Activated T-cell treated with anti-CD3 and anti-CD28 coated beads, Interleukin-2, amount 50 U/mL, for 4 hours (primary cell): ENCODE results near the gene SPSB1. TPM values are rescaled to one million over a fixed set of nuclear protein-coding genes. Genes with fewer than 3 reads are reported as not detected.

Source experiments
- ATAC-seq, 2 donors: fragments of 200-7000 bp; cut with Tn5 transposase; one replicate each; pipeline ENCODE4 v1.10.0; 2021
- DNase-seq: peaks from one replicate; pipeline ENCODE4 v3.0.0-alpha.2; 2020
- H3K27me3 Mint-ChIP-seq: one replicate; pipeline ENCODE4 v1.8.0; 2021; ENCODE audit warnings: low read depth, mixed read lengths
- H3K36me3 Mint-ChIP-seq: one replicate; pipeline ENCODE4 v1.8.0; 2022; ENCODE audit warnings: mixed read lengths; ENCODE audit not compliant: insufficient read depth
- H3K4me1 Mint-ChIP-seq: one replicate; pipeline ENCODE4 v1.8.0; 2021; ENCODE audit warnings: low read depth, mixed read lengths
- H3K4me3 Mint-ChIP-seq: one replicate; pipeline ENCODE4 v1.8.0; 2021; ENCODE audit warnings: mild to moderate bottlenecking, moderate library complexity, mixed read lengths
- H3K9me3 Mint-ChIP-seq: one replicate; pipeline ENCODE4 v1.8.0; 2021; ENCODE audit warnings: mixed read lengths
- total RNA-seq, 3 donors: library from RNA; stranded (reverse); gene quantifications; one replicate each; pipeline ENCODE4 v1.2.1, GENCODE V29; 2021

The SPSB1 gene
- total RNA-seq, 3 donors from 2014 or later = 2.3 to 3.8 (median 3.0) TPM

DNA sequence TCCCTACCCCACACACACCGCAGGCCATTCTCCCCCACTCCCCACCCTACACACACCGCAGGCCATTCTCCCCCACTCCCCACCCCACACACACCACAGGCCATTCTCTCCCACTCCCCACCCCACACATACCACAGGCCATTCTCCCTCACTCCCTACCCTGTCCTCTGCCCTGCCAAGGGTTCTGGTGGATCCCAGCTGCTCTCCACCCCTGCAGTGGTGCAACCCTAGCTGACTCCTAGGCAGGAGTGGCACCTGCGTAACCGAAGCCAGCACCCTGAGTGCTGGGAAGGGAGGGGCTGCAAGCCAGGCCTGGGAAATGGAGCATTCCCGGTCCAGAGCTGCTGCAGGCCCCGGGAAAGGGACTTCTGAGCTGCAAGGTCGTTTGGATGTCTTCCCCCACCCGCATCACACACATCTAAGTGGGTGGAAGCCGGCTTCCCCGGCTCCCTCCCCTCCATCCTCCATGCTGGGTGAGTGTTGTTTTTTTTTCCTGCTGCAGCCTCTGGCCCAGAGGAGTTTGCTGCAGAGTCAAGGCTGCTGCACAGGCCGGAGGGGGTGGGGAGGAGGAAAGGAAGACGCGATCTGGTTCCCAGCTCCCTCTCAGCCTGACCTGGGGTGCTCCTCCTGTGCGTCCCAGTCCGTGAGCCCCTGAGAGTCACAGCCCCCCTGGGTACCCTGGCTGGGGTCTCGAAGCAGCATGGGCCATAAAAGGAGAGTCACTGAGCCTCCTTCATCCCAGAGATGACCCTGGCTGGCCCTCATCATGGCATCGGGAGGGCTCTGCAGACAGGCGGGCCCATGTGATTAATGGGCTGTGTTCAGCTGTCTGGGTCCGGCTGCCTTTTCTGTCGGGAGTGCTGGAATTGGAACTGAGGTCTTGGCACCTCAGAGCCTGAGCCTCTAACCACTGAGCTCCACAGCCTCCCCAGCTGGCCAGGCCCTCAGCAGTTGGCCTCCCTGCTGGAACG, 42.0 kb upstream of the SPSB1 start:
- H3K4me3 Mint-ChIP-seq = no peak overlapping the region
- H3K36me3 Mint-ChIP-seq = peaks cover 16% of the 10 kb centered on the region
- no peaks in the 10 kb centered on the region for H3K9me3 Mint-ChIP-seq
- no peak for DNase-seq
- H3K27me3 Mint-ChIP-seq = no peaks in the 10 kb centered on the region
- ATAC-seq = no peak
- peaks cover 7% of the 10 kb centered on the region for H3K4me1 Mint-ChIP-seq

DNA sequence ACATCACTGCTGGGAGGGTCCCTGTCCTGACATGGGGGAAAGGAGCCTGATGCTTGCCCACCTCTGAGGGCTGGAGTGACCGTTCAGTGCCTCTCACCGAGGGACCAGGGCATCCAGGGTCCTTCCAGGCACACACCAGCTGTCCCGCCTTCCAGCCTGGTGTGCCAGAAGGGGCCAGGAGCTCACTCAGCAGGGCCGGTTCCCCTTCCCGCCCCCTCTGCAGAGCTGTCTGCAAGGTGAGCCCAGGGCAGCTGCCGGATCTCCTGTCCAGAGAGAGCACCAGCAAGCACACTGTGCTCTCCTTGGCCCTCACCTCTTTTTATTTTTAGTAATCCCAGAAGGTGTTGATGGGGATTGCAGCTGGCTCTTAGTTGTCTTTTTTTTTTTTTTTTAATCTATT, 41.2 kb upstream of the SPSB1 start:
- Mint-ChIP-seq H3K36me3 (peaks cover 12% of the 10 kb centered on the region), H3K9me3 (no peaks in the 10 kb centered on the region), H3K4me1 (peaks cover 7% of the 10 kb centered on the region), H3K27me3 (no peaks in the 10 kb centered on the region), H3K4me3 (no peak overlapping the region)
- DNase-seq = no peak
- ATAC-seq = no peak

DNA sequence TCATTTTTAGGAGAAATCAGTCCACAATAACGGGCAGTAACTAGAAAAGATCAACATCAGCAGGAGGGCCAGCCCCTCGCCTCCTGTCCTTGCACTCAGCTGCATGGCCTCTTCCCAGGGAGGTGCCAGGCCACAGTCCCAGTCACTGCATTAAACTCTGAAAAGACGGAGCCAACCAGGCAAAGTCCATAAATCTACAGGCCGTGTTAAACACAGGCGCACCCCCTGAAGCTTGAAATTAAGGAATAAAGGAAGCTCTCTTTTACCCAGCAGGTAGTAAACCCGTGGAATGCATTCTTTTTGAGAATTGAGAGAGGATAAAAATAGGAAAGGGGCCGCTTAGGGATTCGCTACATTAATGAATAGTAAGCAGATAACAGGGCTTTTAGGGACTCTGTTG, 39.7 kb upstream of the SPSB1 start:
- no peaks in the 10 kb centered on the region for H3K27me3 Mint-ChIP-seq
- no peaks in the 10 kb centered on the region for H3K9me3 Mint-ChIP-seq
- no peak overlapping the region for H3K4me3 Mint-ChIP-seq
- peaks cover 13% of the 10 kb centered on the region for H3K36me3 Mint-ChIP-seq
- H3K4me1 Mint-ChIP-seq = peaks cover 9% of the 10 kb centered on the region
- DNase-seq (no peak), ATAC-seq (no peak)

DNA sequence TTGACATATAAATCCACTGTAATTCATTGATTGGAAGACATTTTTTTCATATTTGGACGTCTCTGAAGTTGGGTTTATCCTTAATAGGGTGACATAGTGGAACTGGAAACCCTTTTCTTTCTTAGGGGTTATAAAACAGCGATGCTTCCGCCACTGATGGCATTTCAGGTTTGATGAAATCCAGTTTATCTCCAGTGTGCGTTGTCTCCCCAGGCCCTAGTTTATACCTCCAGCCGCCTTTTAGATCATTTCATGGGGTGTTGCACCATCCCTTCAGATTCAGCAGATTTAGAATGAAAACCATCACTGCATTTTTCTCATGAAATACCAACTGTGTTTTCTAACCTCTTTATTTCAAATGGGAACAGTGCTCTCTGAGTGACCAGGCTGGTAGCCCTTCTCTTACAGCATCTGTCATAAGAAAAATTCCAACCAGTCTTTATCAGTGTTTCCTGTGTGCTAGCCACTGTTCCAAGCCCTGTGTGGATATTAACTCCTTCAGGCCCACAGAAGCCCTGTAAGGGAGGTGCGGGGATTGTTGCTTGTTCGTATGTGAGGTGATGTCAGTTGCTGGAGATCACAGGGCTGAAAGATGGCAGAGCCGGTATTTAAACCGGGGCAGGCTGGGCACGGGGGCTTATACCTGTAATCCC, 39.1 kb upstream of the SPSB1 start:
- H3K9me3 Mint-ChIP-seq = no peaks in the 10 kb centered on the region
- H3K4me1 Mint-ChIP-seq = peaks cover 13% of the 10 kb centered on the region
- DNase-seq (no peak), ATAC-seq (no peak)
- peaks cover 16% of the 10 kb centered on the region for H3K36me3 Mint-ChIP-seq
- no peaks in the 10 kb centered on the region for H3K27me3 Mint-ChIP-seq
- H3K4me3 Mint-ChIP-seq = no peak overlapping the region

DNA sequence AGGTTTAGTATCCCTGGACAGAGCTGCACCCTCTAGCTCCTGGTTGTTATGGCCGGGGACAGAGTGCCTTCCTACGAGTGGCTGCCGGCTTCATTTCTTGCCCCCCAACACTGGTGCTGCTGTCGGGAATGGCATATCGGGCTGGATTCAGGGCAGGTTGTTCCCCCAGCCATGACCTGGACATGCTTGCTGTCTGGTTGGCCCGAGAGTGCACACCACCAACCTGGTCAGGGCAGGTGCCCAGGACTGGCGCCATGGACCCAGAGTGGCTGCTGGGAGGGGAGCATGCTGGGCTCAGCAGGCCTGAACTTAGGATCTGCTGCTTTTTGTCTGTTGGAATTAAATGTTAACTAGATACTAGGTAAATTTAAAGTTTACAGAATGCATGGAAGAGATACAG, 36.4 kb upstream of the SPSB1 start:
- Mint-ChIP-seq H3K27me3 (no peaks in the 10 kb centered on the region), H3K9me3 (no peaks in the 10 kb centered on the region), H3K36me3 (peaks cover 15% of the 10 kb centered on the region), H3K4me3 (no peak overlapping the region), H3K4me1 (peaks cover 24% of the 10 kb centered on the region)
- no peak for ATAC-seq
- no peak for DNase-seq

DNA sequence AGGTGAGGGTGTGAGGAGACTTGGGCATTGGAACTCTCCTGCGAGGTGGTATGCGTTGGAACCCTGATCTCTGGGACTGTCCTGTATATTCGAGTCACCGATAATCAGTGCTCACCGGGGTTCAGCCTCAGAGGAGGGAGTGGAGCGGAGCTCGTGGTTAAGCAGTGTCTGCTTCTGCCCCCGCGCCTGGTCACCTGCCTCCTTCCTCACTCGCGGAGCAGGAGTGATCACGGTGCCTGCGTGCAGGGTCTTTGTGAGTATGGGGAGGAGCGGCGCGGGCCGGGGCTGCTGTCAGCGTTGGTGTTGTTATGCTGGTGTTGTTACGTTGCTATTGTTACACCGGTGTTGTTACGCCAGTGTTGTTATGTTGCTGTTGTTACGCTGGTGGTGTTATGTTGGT, 34.8 kb upstream of the SPSB1 start:
- ATAC-seq = no peak
- no peak overlapping the region for H3K4me3 Mint-ChIP-seq
- no peak for DNase-seq
- no peaks in the 10 kb centered on the region for H3K27me3 Mint-ChIP-seq
- H3K9me3 Mint-ChIP-seq = no peaks in the 10 kb centered on the region
- H3K4me1 Mint-ChIP-seq = peaks cover 24% of the 10 kb centered on the region
- H3K36me3 Mint-ChIP-seq = peaks cover 15% of the 10 kb centered on the region

DNA sequence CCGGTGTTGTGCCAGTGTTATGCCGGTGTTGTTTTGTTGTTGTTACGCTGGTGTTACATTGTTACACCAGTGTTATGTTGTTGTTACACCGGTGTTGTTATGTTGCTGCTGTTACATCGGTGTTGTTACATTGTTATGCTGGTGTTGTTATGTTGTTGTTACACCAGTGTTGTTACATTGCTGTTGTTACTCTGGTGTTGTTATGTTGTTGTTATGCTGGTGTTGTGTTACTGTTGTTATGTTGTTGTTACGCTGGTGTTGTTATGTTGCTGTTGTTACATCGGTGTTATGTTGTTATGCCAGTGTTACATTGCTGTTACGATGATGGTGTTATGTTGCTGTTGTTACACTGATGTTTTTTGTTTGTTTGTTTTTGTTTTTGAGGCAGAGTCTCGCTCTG, 34.1 kb upstream of the SPSB1 start:
- no peak for DNase-seq
- no peaks in the 10 kb centered on the region for H3K9me3 Mint-ChIP-seq

DNA sequence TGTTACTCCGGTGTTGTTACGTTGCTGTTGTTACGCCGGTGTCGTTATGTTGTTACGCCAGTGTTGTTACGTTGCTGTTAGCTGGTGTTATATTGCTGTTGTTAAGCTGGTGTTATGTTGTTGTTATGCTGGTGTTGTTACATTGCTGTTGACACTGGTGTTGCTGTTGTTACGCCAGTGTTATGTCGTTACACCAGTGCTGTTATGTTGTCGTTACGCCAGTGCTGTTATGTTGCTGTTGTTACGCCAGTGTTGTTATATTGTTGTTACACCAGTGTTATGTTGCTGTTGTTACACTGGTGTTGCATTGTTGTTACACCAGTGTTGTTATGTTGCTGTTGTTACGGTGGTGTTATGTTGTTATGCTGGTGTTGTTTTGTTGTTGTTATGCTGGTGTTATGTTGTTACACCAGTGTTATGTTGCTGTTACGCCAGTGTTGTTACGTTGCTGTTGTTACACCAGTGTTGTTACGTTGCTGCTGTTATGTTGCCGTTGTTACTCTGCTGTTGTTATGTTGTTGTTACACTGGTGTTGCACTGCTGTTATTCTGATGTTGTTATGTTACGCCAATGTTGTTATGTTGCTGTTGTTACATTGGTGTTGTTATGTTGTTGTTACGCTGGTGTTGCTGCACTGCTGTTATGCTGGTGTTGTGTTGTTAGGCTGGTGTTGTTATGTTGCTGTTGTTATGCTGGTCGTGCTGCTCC, 32.5 kb upstream of the SPSB1 start:
- Mint-ChIP-seq H3K27me3 (no peaks in the 10 kb centered on the region), H3K9me3 (no peaks in the 10 kb centered on the region), H3K4me3 (no peak overlapping the region), H3K36me3 (peaks cover 16% of the 10 kb centered on the region), H3K4me1 (peaks cover 18% of the 10 kb centered on the region)
- DNase-seq (no peak), ATAC-seq (no peak)

More for the DNA sequence above, 34.1 kb upstream of the SPSB1 start:
- Mint-ChIP-seq H3K27me3 (no peaks in the 10 kb centered on the region), H3K4me1 (peaks cover 24% of the 10 kb centered on the region), H3K4me3 (no peak overlapping the region), H3K36me3 (peaks cover 15% of the 10 kb centered on the region)
- no peak for ATAC-seq

DNA sequence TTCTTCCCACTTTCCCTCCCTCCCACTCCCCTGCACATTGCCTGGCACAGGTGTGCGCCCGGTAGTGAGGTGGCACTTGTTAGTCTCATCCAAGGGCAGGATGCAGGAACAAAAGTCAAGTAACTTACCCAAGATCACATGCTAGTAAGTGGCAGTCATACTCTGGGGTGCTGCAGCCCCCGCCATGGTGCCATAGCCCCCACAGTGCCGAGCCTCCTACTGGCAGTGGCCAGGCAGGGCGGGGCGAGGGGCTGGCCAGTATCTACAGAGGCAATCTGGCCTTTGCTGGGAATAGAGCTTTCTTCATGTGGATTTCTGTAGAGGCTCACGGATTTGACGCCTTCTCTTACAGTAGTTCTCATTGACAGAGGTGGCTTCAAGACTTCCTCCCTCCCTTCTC, 31.2 kb upstream of the SPSB1 start:
- H3K36me3 Mint-ChIP-seq = peaks cover 20% of the 10 kb centered on the region
- no peak overlapping the region for H3K4me3 Mint-ChIP-seq
- ATAC-seq = no peak
- DNase-seq = no peak
- no peaks in the 10 kb centered on the region for H3K9me3 Mint-ChIP-seq
- no peaks in the 10 kb centered on the region for H3K27me3 Mint-ChIP-seq
- peaks cover 18% of the 10 kb centered on the region for H3K4me1 Mint-ChIP-seq

DNA sequence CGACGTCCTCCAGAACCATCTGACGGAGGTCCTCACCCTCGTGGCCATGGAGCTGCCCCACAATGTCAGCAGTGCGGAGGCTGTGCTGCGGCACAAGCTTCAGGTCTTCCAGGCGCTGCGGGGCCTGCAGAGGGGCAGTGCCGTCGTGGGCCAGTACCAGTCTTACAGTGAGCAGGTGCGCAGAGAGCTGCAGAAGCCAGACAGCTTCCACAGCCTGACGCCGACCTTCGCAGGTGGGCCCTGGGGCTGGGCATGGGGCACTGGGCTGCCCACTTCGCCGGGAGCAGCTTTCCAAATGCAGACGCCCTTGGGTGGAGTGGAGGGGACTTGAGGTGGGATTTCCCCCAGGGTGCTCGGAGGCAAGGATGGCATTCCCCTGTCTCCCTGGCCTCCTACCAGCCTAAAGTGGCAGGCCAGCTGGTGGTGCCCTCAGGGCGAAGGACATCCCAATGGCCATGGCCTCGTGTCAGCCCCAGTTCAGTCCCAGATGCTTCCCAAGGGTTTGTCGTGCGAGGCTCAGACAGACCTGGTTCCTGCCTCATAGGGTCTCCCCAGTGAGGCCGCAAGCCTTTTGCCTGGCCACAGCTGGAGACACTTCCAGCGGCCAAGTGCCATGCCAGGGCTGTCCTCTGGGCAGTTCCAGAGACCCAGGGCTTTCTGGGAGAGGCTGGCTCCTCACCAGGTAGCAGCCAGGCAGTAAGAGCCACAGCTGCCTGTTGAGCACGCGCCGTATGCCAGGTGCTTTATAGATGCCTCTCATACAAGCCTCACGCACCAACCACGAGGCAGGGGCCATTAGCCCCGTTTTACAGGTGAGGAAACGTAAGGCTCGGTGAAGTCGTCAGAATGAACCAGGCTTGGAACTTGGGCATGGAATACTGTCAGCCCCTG, 30.4 kb upstream of the SPSB1 start:
- H3K36me3 Mint-ChIP-seq = peaks cover 17% of the 10 kb centered on the region
- no peaks in the 10 kb centered on the region for H3K27me3 Mint-ChIP-seq
- ATAC-seq = no peak
- H3K4me3 Mint-ChIP-seq = no peak overlapping the region
- no peak for DNase-seq
- no peaks in the 10 kb centered on the region for H3K9me3 Mint-ChIP-seq
- peaks cover 18% of the 10 kb centered on the region for H3K4me1 Mint-ChIP-seq

DNA sequence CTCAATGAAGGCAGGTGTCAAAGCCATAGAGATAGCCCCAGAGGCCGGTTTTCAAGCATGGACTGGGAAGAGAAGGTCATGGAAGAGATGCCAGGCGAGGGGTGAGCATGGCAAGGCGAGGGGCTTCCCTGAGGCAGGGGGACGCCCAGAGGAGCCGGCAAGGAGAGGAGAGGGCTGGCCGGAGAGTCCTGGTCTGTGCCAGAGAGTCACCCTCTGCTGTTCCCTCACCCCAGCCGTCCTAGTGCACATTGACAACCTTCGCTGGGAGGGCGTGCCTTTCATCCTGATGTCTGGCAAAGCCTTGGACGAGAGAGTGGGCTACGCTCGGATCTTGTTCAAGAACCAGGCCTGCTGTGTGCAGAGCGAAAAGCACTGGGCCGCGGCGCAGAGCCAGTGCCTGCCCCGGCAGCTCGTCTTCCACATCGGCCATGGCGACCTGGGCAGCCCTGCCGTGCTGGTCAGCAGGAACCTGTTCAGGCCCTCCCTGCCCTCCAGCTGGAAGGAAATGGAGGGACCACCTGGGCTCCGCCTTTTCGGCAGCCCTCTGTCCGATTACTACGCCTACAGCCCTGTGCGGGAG, 29.3 kb upstream of the SPSB1 start:
- Mint-ChIP-seq H3K9me3 (no peaks in the 10 kb centered on the region), H3K36me3 (peaks cover 13% of the 10 kb centered on the region), H3K4me3 (no peak overlapping the region), H3K4me1 (peaks cover 15% of the 10 kb centered on the region), H3K27me3 (no peaks in the 10 kb centered on the region)
- ATAC-seq (no peak), DNase-seq (no peak)

DNA sequence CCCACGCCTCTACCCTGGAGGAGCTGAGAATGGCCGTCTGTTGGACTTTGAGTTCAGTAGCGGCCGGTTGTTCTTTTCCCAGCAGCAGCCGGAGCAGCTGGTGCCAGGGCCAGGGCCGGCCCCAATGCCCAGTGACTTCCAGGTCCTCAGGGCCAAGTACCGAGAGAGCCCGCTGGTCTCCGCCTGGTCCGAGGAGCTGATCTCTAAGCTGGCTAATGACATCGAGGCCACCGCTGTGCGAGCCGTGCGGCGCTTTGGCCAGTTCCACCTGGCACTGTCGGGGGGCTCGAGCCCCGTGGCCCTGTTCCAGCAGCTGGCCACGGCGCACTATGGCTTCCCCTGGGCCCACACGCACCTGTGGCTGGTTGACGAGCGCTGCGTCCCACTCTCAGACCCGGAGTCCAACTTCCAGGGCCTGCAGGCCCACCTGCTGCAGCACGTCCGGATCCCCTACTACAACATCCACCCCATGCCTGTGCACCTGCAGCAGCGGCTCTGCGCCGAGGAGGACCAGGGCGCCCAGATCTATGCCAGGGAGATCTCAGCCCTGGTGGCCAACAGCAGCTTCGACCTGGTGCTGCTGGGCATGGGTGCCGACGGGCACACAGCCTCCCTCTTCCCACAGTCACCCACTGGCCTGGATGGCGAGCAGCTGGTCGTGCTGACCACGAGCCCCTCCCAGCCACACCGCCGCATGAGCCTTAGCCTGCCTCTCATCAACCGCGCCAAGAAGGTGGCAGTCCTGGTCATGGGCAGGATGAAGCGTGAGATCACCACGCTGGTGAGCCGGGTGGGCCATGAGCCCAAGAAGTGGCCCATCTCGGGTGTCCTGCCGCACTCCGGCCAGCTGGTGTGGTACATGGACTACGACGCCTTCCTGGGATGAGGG, 28.5 kb upstream of the SPSB1 start:
- ATAC-seq (no peak), DNase-seq (no peak)
- Mint-ChIP-seq H3K36me3 (peaks cover 8% of the 10 kb centered on the region), H3K9me3 (no peaks in the 10 kb centered on the region), H3K4me1 (peaks cover 11% of the 10 kb centered on the region), H3K27me3 (no peaks in the 10 kb centered on the region), H3K4me3 (no peak overlapping the region)

DNA sequence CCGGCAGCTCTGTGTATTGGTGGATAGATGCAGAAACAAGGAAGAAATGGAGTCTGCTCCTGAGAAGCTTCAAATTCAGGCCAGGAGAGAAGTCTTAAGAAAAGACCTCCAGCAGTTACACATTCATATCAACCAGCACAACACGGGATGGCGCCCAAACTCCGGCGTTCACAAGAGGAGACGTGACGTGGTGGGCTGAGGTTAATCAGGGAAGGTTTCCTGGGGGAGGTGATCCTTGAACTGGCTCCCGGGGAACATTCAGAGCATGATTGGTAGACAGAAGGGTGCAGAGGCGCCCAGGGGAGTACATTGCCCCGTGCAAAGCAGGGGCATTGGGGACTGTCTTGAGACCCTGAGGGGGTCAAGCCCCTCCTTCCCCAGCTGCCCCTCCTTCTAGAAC, 27.7 kb upstream of the SPSB1 start:
- Mint-ChIP-seq H3K36me3 (peaks cover 8% of the 10 kb centered on the region), H3K4me1 (peaks cover 6% of the 10 kb centered on the region), H3K9me3 (no peaks in the 10 kb centered on the region), H3K27me3 (no peaks in the 10 kb centered on the region), H3K4me3 (no peak overlapping the region)
- DNase-seq = no peak
- no peak for ATAC-seq
